GM12865 (cell line): ENCODE results near the gene WDR47.
"Not testable (repeated sequence)": the region's sequence is repeated elsewhere in the genome, so short reads cannot be mapped to it uniquely, and the experiment has no call there.

Experiments used
- DNase-seq: peaks from one replicate; pipeline ENCODE4 v3.0.0; 2010; ENCODE audit warnings: low read depth
- H3K4me3 ChIP-seq: 2 replicates; pipeline ENCODE4 v1.5.1; 2011; ENCODE audit warnings: mild to moderate bottlenecking, low read depth, low read length, control low read depth
- CTCF ChIP-seq: IDR thresholded peaks from 2 replicates; pipeline ENCODE4 v1.5.1; 2011; ENCODE audit warnings: low read length, control low read depth, low read depth, inconsistent platforms; ENCODE audit not compliant: insufficient read depth; ENCODE audit errors: missing control alignments

The WDR47 gene

GRCh38 chr1:108951242-108951641 is 90.7 kb downstream of the WDR47 start:
- no peak for DNase-seq
- H3K4me3 ChIP-seq = no peak overlapping the region
- TF ChIP-seq CTCF = no peak

- H3K4me3 ChIP-seq = no peak overlapping the region
- no peak for DNase-seq
Measured at GRCh38 chr1:108949044-108949443, 92.9 kb downstream of the WDR47 start.

GRCh38 chr1:108947871-108948525 is 93.9 kb downstream of the WDR47 start:
- no peak overlapping the region for H3K4me3 ChIP-seq
- no peak for DNase-seq
- no peak for TF ChIP-seq CTCF

More at GRCh38 chr1:108949044-108949443, 92.9 kb downstream of the WDR47 start:
- TF ChIP-seq CTCF = no peak

GRCh38 chr1:108936170-108936569 is 105.7 kb downstream of the WDR47 start:
- H3K4me3 ChIP-seq = no peak overlapping the region
- TF ChIP-seq CTCF = no peak
- no peak for DNase-seq

GRCh38 chr1:108933944-108934343 is 108.0 kb downstream of the WDR47 start:
- no peak for DNase-seq
- no peak for TF ChIP-seq CTCF
- no peak overlapping the region for H3K4me3 ChIP-seq

GRCh38 chr1:108927565-108927964 is 114.3 kb downstream of the WDR47 start:
- not testable (repeated sequence) for H3K4me3 ChIP-seq, DNase-seq

GRCh38 chr1:108925920-108926319 is 116.0 kb downstream of the WDR47 start:
- DNase-seq = peak; percentile 3
- TF ChIP-seq CTCF = no peak
- H3K4me3 ChIP-seq = no peak overlapping the region
